Activated T-cell treated with anti-CD3 and anti-CD28 coated beads, Interleukin-2, amount 50 U/mL, for 1 hour (primary cell): Measurements from ENCODE around the gene GCNT1.

Experiments
- DNase-seq: peaks from one replicate; pipeline ENCODE4 v3.0.0-alpha.2; 2020

The GCNT1 gene

DNA sequence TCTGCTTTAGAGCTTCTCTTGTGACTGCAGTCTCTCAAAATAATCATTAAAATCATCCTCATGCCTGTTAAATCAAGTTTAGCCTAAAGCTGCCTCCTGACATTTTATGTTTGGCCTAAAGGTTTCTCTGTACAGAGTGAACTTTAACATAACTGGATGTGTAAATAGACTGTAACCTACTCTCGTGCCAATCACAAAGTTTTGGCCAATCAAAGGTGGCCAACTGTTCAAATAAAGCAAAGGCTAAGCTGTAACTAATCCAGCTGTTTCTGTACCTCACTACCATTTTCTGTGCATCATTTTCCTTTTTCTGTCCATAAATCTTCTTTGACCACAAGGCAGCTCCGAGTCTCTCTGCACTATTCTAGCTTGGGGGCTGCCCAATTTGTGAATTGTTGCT, 86.2 kb downstream of the GCNT1 start:
- no peak for DNase-seq

GRCh38 chr9:76552181-76552580, 93.2 kb downstream of the GCNT1 start:
- DNase-seq = no peak

GRCh38 chr9:76552751-76553455, 93.9 kb downstream of the GCNT1 start:
- DNase-seq = no peak

DNA sequence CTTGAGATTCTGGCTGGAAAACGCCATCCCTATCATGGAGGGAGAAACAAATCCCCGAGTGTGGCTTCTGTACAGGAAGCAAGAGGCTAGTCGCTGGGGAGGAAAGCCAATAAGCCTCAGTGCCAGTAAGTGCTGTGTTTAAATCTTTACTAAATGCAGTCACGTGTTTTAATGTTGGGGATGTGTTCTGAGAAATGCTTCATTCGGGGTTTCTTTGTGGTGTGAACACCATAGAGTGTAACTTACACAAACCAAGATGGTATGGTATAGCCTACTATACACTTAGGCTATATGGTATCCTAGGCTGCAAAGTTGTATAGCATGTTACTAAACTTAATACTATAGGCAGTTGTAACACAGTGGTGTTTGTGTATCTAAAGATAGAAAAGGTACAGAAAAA, 94.7 kb downstream of the GCNT1 start:
- DNase-seq = no peak
